Liver (tissue), 9 donors: ENCODE measurements around the gene ELAVL1. TPM values are rescaled to one million over a fixed set of nuclear protein-coding genes. Genes with fewer than 3 reads are reported as not detected.

Experiments used
- DNase-seq: peaks from one replicate; pipeline ENCODE4 v3.0.0-alpha.2; 2017; ENCODE audit warnings: low spot score
- H3K27ac ChIP-seq, 2 donors: one replicate each; pipeline ENCODE4 v1.7.0; 2013; ENCODE audit warnings: inconsistent platforms in 2 of 2, low read length in 2 of 2, control low read depth in 1 of 2, low read depth in 1 of 2, mild to moderate bottlenecking in 1 of 2
- H3K27me3 ChIP-seq, 4 donors: one replicate each; pipeline versions ENCODE4 v1.6.1 to v1.7.0; 2013; ENCODE audit warnings: low read length in 3 of 4, inconsistent platforms in 1 of 4, mild to moderate bottlenecking in 1 of 4, moderate library complexity in 1 of 4; ENCODE audit not compliant: control insufficient read depth in 4 of 4, insufficient read depth in 4 of 4
- H3K36me3 ChIP-seq, 4 donors: one replicate each; pipeline versions ENCODE4 v1.6.1 to v1.7.0; 2013; ENCODE audit warnings: low read length in 3 of 4, mild to moderate bottlenecking in 3 of 4, low read depth in 1 of 4, moderate library complexity in 1 of 4; ENCODE audit not compliant: control insufficient read depth in 4 of 4, insufficient read depth in 3 of 4
- H3K4me1 ChIP-seq, 4 donors: one replicate each; pipeline versions ENCODE4 v1.6.1 to v1.7.0; 2013; ENCODE audit warnings: low read length in 3 of 4, mild to moderate bottlenecking in 3 of 4, moderate library complexity in 1 of 4; ENCODE audit not compliant: control insufficient read depth in 4 of 4, insufficient read depth in 4 of 4
- H3K4me3 ChIP-seq, 3 donors: one replicate each; pipeline versions ENCODE4 v1.6.1 to v1.7.0; 2013; ENCODE audit warnings: low read length in 3 of 3, control low read depth in 1 of 3, low read depth in 1 of 3, mild to moderate bottlenecking in 1 of 3
- H3K9ac ChIP-seq, 2 donors: one replicate each; pipeline ENCODE4 v1.7.0; 2013; ENCODE audit warnings: low read length in 2 of 2, mild to moderate bottlenecking in 2 of 2, moderate library complexity in 2 of 2, control low read depth in 1 of 2, low read depth in 1 of 2
- H3K9me3 ChIP-seq, 4 donors: one replicate each; pipeline versions ENCODE4 v1.6.1 to v1.7.0; 2013; ENCODE audit warnings: low read length in 3 of 4; ENCODE audit not compliant: control insufficient read depth in 4 of 4
- EGR1 ChIP-seq, 2 donors: IDR thresholded peaks; 2 replicates each; pipeline ENCODE4 v1.6.1; 2016 to 2018; ENCODE audit warnings: antibody characterized with exemption in 2 of 2, low read depth in 2 of 2
- FOXA1 ChIP-seq: IDR thresholded peaks from 2 replicates; pipeline ENCODE4 v1.6.1; 2016; ENCODE audit warnings: antibody characterized with exemption
- FOXA2 ChIP-seq: IDR thresholded peaks from 2 replicates; pipeline ENCODE4 v1.6.1; 2016; ENCODE audit warnings: antibody characterized with exemption
- GABPA ChIP-seq, 2 donors: IDR thresholded peaks in 1 of 2; conservative IDR thresholded peaks in 1 of 2; 2 replicates each; pipeline ENCODE4 v1.6.1; 2016; ENCODE audit warnings: antibody characterized with exemption in 2 of 2, mild to moderate bottlenecking in 1 of 2, moderate library complexity in 1 of 2
- HNF4A ChIP-seq, 2 donors: conservative IDR thresholded peaks; 2 replicates each; pipeline ENCODE4 v1.6.1; 2016; ENCODE audit warnings: antibody characterized with exemption in 2 of 2, mild to moderate bottlenecking in 2 of 2
- HNF4G ChIP-seq: IDR thresholded peaks from 2 replicates; pipeline ENCODE4 v1.6.1; 2016; ENCODE audit warnings: antibody characterized with exemption
- JUND ChIP-seq, 2 donors: IDR thresholded peaks; 2 replicates each; pipeline ENCODE4 v1.6.1; 2016; ENCODE audit warnings: antibody characterized with exemption in 2 of 2
- NR2F2 ChIP-seq: IDR thresholded peaks from 2 replicates; pipeline ENCODE4 v1.6.1; 2016; ENCODE audit warnings: antibody characterized with exemption
- RAD21 ChIP-seq, 2 donors: IDR thresholded peaks; 2 replicates each; pipeline ENCODE4 v1.6.1; 2016; ENCODE audit warnings: antibody characterized with exemption in 2 of 2, mild to moderate bottlenecking in 2 of 2
- REST ChIP-seq: IDR thresholded peaks from 2 replicates; pipeline ENCODE4 v1.6.1; 2016; ENCODE audit warnings: antibody characterized with exemption, mild to moderate bottlenecking
- RXRA ChIP-seq, 2 donors: IDR thresholded peaks; 2 replicates each; pipeline ENCODE4 v1.6.1; 2017 to 2018; ENCODE audit warnings: antibody characterized with exemption in 2 of 2, mild to moderate bottlenecking in 1 of 2
- TAF1 ChIP-seq: conservative IDR thresholded peaks from 2 replicates; pipeline ENCODE4 v1.6.1; 2016; ENCODE audit warnings: antibody characterized with exemption, mild to moderate bottlenecking
- YY1 ChIP-seq: IDR thresholded peaks from 2 replicates; pipeline ENCODE4 v1.6.1; 2016; ENCODE audit warnings: antibody characterized with exemption, mild to moderate bottlenecking
- ZBTB33 ChIP-seq: IDR thresholded peaks from 2 replicates; pipeline ENCODE4 v1.6.1; 2016; ENCODE audit warnings: antibody characterized with exemption
- WGBS: extraction: QIAGEN DNeasy Blood & Tissue Kit; methylation state at CpG from one replicate; pipeline ENCODE4 v1.1.7; 2013; 5-methylcytosine and 5-hydroxymethylcytosine counted together
- polyA plus RNA-seq, 2 donors: library from polyadenylated mRNA; stranded (reverse) in 1 of 2; unstranded in 1 of 2; fragments of 200-250 nt in 1 of 2; fragments of >200 nt in 1 of 2; fragmentation: Nextera tagmentation in 1 of 2; extraction: Ambion mirVana in 1 of 2; gene quantifications; one replicate each; pipeline versions ENCODE4 v1.2.1 to v1.2.3, GENCODE V29; 2013 to 2015
- total RNA-seq, 2 donors: library from RNA; depleted of rRNA; stranded (reverse); fragments of >200 nt; gene quantifications; one replicate each; pipeline ENCODE4 v1.2.3, GENCODE V29; 2014
- donor health status: healthy.
- donor health status: healthy.
- donor health status: healthy.
- donor health status: healthy.
- donor health status: healthy.

ELAVL1 gene
- total and polyA plus RNA-seq, 4 donors, result 14.4 to 33.7 (median 19.1) TPM

- TF ChIP-seq EGR1 (IDR thresholded peaks at IDR 0.05; ENCODE audit: low read depth in 2 of 2), result no peak
These were observed 82.6 kb downstream of the ELAVL1 start (continued) for GRCh38 chr19:7922836-7923195.

- 96% methylated on average over 31 of the region's 31 CpGs for WGBS
- Histone ChIP-seq H3K9me3 (no peaks in the 10 kb centered on the region), H3K4me1 (peaks cover 21 to 49% (median 35%) of the 10 kb centered on the region in 4 donors), H3K27me3 (no peaks in the 10 kb centered on the region), H3K36me3 (peaks cover 0 to 12% (median 5%) of the 10 kb centered on the region in 4 donors), H3K27ac (no peak overlapping the region), H3K9ac (no peak overlapping the region), H3K4me3 (no peak overlapping the region)
- TF ChIP-seq JUND (IDR thresholded peaks at IDR 0.05) (no peak), ZBTB33 (no peak), RXRA (IDR thresholded peaks at IDR 0.05) (no peak), FOXA2 (no peak), HNF4G (no peak), GABPA (IDR thresholded peaks at IDR 0.05 in 1 of 2, conservative IDR thresholded peaks at IDR 0.05 in 1 of 2) (no peak), RAD21 (IDR thresholded peaks at IDR 0.05) (no peak), FOXA1 (no peak), HNF4A (conservative IDR thresholded peaks at IDR 0.05) (no peak), REST (no peak), YY1 (no peak)
- DNase-seq, result no peak
These were observed 83.2 kb downstream of the ELAVL1 start for GRCh38 chr19:7921967-7922835.

GRCh38 chr19:7921302-7921966 lies 84.0 kb downstream of the ELAVL1 start:
- TF ChIP-seq HNF4A (conservative IDR thresholded peaks at IDR 0.05) (no peak), NR2F2 (peak; percentile 5), TAF1 (no peak), GABPA (IDR thresholded peaks at IDR 0.05 in 1 of 2, conservative IDR thresholded peaks at IDR 0.05 in 1 of 2) (no peak)
- WGBS, result 69% methylated on average over 17 of the region's 17 CpGs
- peak overlapping the region in 1 of 2 donors; percentile 1 for H3K9ac ChIP-seq
- H3K27ac ChIP-seq, result peak overlapping the region; percentile 38 to 82
- no peak for DNase-seq
- H3K4me1 ChIP-seq, result peaks cover 27 to 56% (median 38%) of the 10 kb centered on the region in 4 donors
- no peaks in the 10 kb centered on the region for H3K9me3 ChIP-seq
- H3K36me3 ChIP-seq, result peaks cover 0 to 12% (median 5%) of the 10 kb centered on the region in 4 donors
- H3K4me3 ChIP-seq, result peak overlapping the region; percentile 30 to 56 (median 37)
- H3K27me3 ChIP-seq, result no peaks in the 10 kb centered on the region
